Measurements from ENCODE around the gene BCAN.

Gene BCAN

GRCh38 chr1:156697481-156697880 lies 55.6 kb downstream of the BCAN start:
- no peaks in the 10 kb centered on the region for H3K36me3 ChIP-seq (ENCODE audit: control insufficient read depth in 2 of 2, insufficient read depth in 2 of 2, low read length in 2 of 2)
- H3K27me3 ChIP-seq (ENCODE audit: control insufficient read depth in 2 of 2, insufficient read depth in 2 of 2, low read length in 2 of 2), result peaks cover 3 to 10% of the 10 kb centered on the region in 2 donors
- H3K4me3 ChIP-seq (ENCODE audit: low read length in 2 of 2), result no peak overlapping the region
- H3K27ac ChIP-seq (ENCODE audit: low read depth in 2 of 2, low read length in 2 of 2), result no peak overlapping the region
- H3K4me1 ChIP-seq (ENCODE audit: control insufficient read depth in 2 of 2, insufficient read depth in 2 of 2, low read length in 2 of 2), result peaks cover 0 to 17% of the 10 kb centered on the region in 2 donors
- no peak overlapping the region for H3K9ac ChIP-seq (ENCODE audit: low read depth in 1 of 2, low read length in 2 of 2)
- no peaks in the 10 kb centered on the region for H3K9me3 ChIP-seq (ENCODE audit: control insufficient read depth in 2 of 2, low read length in 2 of 2)

DNA sequence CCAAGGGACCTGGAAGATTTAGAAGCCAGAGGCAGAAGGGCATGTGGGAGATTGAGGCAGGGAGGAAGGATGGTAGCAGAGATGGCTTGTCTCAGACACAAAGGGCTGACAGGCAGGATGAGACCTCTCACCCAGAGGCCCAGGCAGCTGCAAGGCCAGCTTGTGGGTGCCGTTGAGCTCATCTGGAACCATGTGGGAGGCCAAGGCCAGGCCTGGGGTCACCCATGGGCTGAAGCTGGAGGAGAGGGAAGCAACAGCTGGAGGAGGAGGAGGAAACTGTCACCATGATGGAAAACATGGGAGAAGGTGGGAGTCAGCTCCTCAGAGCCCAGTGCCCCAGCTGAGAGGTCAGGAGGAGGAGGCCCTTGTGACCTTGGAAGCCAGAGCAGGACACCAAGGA lies 57.1 kb downstream of the BCAN start:
- H3K36me3 ChIP-seq (ENCODE audit: control insufficient read depth in 2 of 2, insufficient read depth in 2 of 2, low read length in 2 of 2), result no peaks in the 10 kb centered on the region
- H3K9me3 ChIP-seq (ENCODE audit: control insufficient read depth in 2 of 2, low read length in 2 of 2), result no peaks in the 10 kb centered on the region
- no peak overlapping the region for H3K4me3 ChIP-seq (ENCODE audit: low read length in 2 of 2)
- H3K27ac ChIP-seq (ENCODE audit: low read depth in 2 of 2, low read length in 2 of 2), result no peak overlapping the region
- peaks cover 5 to 13% of the 10 kb centered on the region in 2 donors for H3K27me3 ChIP-seq (ENCODE audit: control insufficient read depth in 2 of 2, insufficient read depth in 2 of 2, low read length in 2 of 2)
- H3K4me1 ChIP-seq (ENCODE audit: control insufficient read depth in 2 of 2, insufficient read depth in 2 of 2, low read length in 2 of 2), result peaks cover 0 to 7% of the 10 kb centered on the region in 2 donors
- H3K9ac ChIP-seq (ENCODE audit: low read depth in 1 of 2, low read length in 2 of 2), result no peak overlapping the region

- Histone ChIP-seq H3K4me3 (ENCODE audit: low read length in 2 of 2) (no peak overlapping the region), H3K27me3 (ENCODE audit: control insufficient read depth in 2 of 2, insufficient read depth in 2 of 2, low read length in 2 of 2) (peaks cover 17 to 24% of the 10 kb centered on the region in 2 donors), H3K36me3 (ENCODE audit: control insufficient read depth in 2 of 2, insufficient read depth in 2 of 2, low read length in 2 of 2) (no peaks in the 10 kb centered on the region), H3K9me3 (ENCODE audit: control insufficient read depth in 2 of 2, low read length in 2 of 2) (no peaks in the 10 kb centered on the region), H3K4me1 (ENCODE audit: control insufficient read depth in 2 of 2, insufficient read depth in 2 of 2, low read length in 2 of 2) (peaks cover 10 to 11% of the 10 kb centered on the region in 2 donors), H3K27ac (ENCODE audit: low read depth in 2 of 2, low read length in 2 of 2) (no peak overlapping the region), H3K9ac (ENCODE audit: low read depth in 1 of 2, low read length in 2 of 2) (no peak overlapping the region)
Measured at GRCh38 chr1:156700736-156701531, 59.0 kb downstream of the BCAN start.

GRCh38 chr1:156703336-156703735 lies 61.4 kb downstream of the BCAN start:
- Histone ChIP-seq H3K4me3 (ENCODE audit: low read length in 2 of 2) (no peak overlapping the region), H3K36me3 (ENCODE audit: control insufficient read depth in 2 of 2, insufficient read depth in 2 of 2, low read length in 2 of 2) (no peaks in the 10 kb centered on the region), H3K9me3 (ENCODE audit: control insufficient read depth in 2 of 2, low read length in 2 of 2) (no peaks in the 10 kb centered on the region), H3K27ac (ENCODE audit: low read depth in 2 of 2, low read length in 2 of 2) (no peak overlapping the region), H3K4me1 (ENCODE audit: control insufficient read depth in 2 of 2, insufficient read depth in 2 of 2, low read length in 2 of 2) (peaks cover 18 to 20% of the 10 kb centered on the region in 2 donors), H3K9ac (ENCODE audit: low read depth in 1 of 2, low read length in 2 of 2) (no peak overlapping the region), H3K27me3 (ENCODE audit: control insufficient read depth in 2 of 2, insufficient read depth in 2 of 2, low read length in 2 of 2) (peaks cover 20 to 24% of the 10 kb centered on the region in 2 donors)

DNA sequence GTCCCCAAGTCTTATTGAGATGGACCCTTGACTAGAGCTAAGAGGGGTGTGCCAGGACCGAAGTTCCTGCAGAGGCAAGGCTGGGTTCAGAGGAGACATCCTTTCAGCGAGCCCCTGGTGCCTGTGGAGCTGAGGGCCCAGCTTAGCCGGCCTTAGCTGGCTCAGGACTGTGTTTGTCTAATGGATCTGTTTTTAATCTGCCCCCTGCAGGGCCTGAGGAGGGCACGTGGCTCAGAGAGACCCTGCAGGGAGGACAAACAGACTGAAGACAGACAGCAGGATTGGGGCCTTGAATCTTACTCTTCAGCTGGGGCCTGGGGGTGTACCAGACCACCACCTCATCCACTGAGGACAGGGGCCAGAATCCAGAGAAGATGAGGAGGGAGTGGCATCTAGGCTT lies 61.8 kb downstream of the BCAN start:
- Histone ChIP-seq H3K4me1 (ENCODE audit: control insufficient read depth in 2 of 2, insufficient read depth in 2 of 2, low read length in 2 of 2) (peaks cover 18 to 20% of the 10 kb centered on the region in 2 donors), H3K9me3 (ENCODE audit: control insufficient read depth in 2 of 2, low read length in 2 of 2) (no peaks in the 10 kb centered on the region), H3K27ac (ENCODE audit: low read depth in 2 of 2, low read length in 2 of 2) (no peak overlapping the region), H3K27me3 (ENCODE audit: control insufficient read depth in 2 of 2, insufficient read depth in 2 of 2, low read length in 2 of 2) (peaks cover 20 to 24% of the 10 kb centered on the region in 2 donors), H3K9ac (ENCODE audit: low read depth in 1 of 2, low read length in 2 of 2) (no peak overlapping the region), H3K4me3 (ENCODE audit: low read length in 2 of 2) (no peak overlapping the region), H3K36me3 (ENCODE audit: control insufficient read depth in 2 of 2, insufficient read depth in 2 of 2, low read length in 2 of 2) (no peaks in the 10 kb centered on the region)

GRCh38 chr1:156704166-156704711 lies 62.3 kb downstream of the BCAN start:
- peaks cover 18 to 20% of the 10 kb centered on the region in 2 donors for H3K4me1 ChIP-seq (ENCODE audit: control insufficient read depth in 2 of 2, insufficient read depth in 2 of 2, low read length in 2 of 2)
- H3K27me3 ChIP-seq (ENCODE audit: control insufficient read depth in 2 of 2, insufficient read depth in 2 of 2, low read length in 2 of 2), result peaks cover 20 to 24% of the 10 kb centered on the region in 2 donors
- no peaks in the 10 kb centered on the region for H3K9me3 ChIP-seq (ENCODE audit: control insufficient read depth in 2 of 2, low read length in 2 of 2)
- H3K36me3 ChIP-seq (ENCODE audit: control insufficient read depth in 2 of 2, insufficient read depth in 2 of 2, low read length in 2 of 2), result no peaks in the 10 kb centered on the region
- no peak overlapping the region for H3K9ac ChIP-seq (ENCODE audit: low read depth in 1 of 2, low read length in 2 of 2)
- no peak overlapping the region for H3K27ac ChIP-seq (ENCODE audit: low read depth in 2 of 2, low read length in 2 of 2)
- H3K4me3 ChIP-seq (ENCODE audit: low read length in 2 of 2), result no peak overlapping the region

- Histone ChIP-seq H3K4me1 (ENCODE audit: control insufficient read depth in 2 of 2, insufficient read depth in 2 of 2, low read length in 2 of 2) (peaks cover 20 to 21% of the 10 kb centered on the region in 2 donors), H3K9me3 (ENCODE audit: control insufficient read depth in 2 of 2, low read length in 2 of 2) (no peaks in the 10 kb centered on the region), H3K27ac (ENCODE audit: low read depth in 2 of 2, low read length in 2 of 2) (no peak overlapping the region), H3K27me3 (ENCODE audit: control insufficient read depth in 2 of 2, insufficient read depth in 2 of 2, low read length in 2 of 2) (peaks cover 20 to 24% of the 10 kb centered on the region in 2 donors), H3K36me3 (ENCODE audit: control insufficient read depth in 2 of 2, insufficient read depth in 2 of 2, low read length in 2 of 2) (no peaks in the 10 kb centered on the region), H3K9ac (ENCODE audit: low read depth in 1 of 2, low read length in 2 of 2) (peak overlapping the region in 1 of 2 donors; percentile 25), H3K4me3 (ENCODE audit: low read length in 2 of 2) (peak overlapping the region; percentile 38 to 44)
Measured at GRCh38 chr1:156704930-156705320, 63.0 kb downstream of the BCAN start.

- Histone ChIP-seq H3K4me1 (ENCODE audit: control insufficient read depth in 2 of 2, insufficient read depth in 2 of 2, low read length in 2 of 2) (peaks cover 23 to 26% of the 10 kb centered on the region in 2 donors), H3K4me3 (ENCODE audit: low read length in 2 of 2) (peak within 1 kb of the TSS; percentile 66), H3K9me3 (ENCODE audit: control insufficient read depth in 2 of 2, low read length in 2 of 2) (no peaks in the 10 kb centered on the region), H3K27me3 (ENCODE audit: control insufficient read depth in 2 of 2, insufficient read depth in 2 of 2, low read length in 2 of 2) (peaks cover 20 to 24% of the 10 kb centered on the region in 2 donors), H3K9ac (ENCODE audit: low read depth in 1 of 2, low read length in 2 of 2) (peak within 1 kb of the TSS; percentile 32 to 57), H3K27ac (ENCODE audit: low read depth in 2 of 2, low read length in 2 of 2) (peak within 1 kb of the TSS; percentile 53 to 63), H3K36me3 (ENCODE audit: control insufficient read depth in 2 of 2, insufficient read depth in 2 of 2, low read length in 2 of 2) (no peaks in the 10 kb centered on the region)
Measured at GRCh38 chr1:156705321-156705917, 63.5 kb downstream of the BCAN start, which contains the start of gene CRABP2. TSS of gene CRABP2 (minus strand) at chr1:156705583. CDS start at chr1:156705446, 137 bp downstream.

DNA sequence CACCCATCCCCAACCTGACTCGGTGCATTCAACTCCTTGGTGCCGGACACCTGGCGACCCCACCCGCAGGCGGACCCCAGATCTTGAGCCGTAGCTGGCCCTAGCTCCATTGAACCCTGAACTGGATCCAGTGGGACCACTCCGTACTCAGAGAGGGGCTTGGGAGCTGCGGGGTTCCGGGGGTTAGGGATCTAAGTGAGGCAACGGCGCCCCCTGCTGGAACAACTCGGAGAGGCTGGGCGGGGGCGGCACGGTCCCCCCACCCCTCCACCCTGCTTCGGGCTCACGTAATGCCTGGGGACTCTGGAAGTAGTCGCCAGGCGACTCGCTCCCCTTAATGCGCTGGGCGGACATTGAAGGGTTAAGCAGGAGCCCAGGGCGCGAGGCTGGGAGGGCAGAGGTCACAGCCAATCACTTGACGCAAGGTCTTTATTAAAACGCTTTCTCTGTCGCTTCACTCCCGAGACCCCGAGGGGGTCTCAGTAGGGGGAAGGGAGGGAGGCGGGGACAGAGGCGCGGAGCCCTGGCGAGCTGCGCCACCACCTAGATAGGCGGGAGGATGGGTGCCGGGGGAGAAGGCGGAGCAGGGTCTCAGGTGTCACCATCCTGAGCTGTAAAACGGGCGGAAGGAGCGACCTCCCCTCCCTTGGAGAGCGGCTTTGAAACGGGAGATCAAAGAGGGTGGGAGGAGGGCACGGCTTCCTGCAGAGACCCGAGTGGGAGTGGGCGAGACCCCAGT lies 64.2 kb downstream of the BCAN start:
- Histone ChIP-seq H3K9me3 (ENCODE audit: control insufficient read depth in 2 of 2, low read length in 2 of 2) (no peaks in the 10 kb centered on the region), H3K4me3 (ENCODE audit: low read length in 2 of 2) (peak overlapping the region; percentile 66), H3K9ac (ENCODE audit: low read depth in 1 of 2, low read length in 2 of 2) (peak overlapping the region; percentile 32 to 57), H3K4me1 (ENCODE audit: control insufficient read depth in 2 of 2, insufficient read depth in 2 of 2, low read length in 2 of 2) (peaks cover 23 to 26% of the 10 kb centered on the region in 2 donors), H3K27me3 (ENCODE audit: control insufficient read depth in 2 of 2, insufficient read depth in 2 of 2, low read length in 2 of 2) (peaks cover 20 to 23% of the 10 kb centered on the region in 2 donors), H3K36me3 (ENCODE audit: control insufficient read depth in 2 of 2, insufficient read depth in 2 of 2, low read length in 2 of 2) (no peaks in the 10 kb centered on the region), H3K27ac (ENCODE audit: low read depth in 2 of 2, low read length in 2 of 2) (peak overlapping the region; percentile 53 to 63)
